ENCODE results near the gene PSMD13.

GRCh38 chr11:230431-230830, 6.3 kb upstream of the PSMD13 start:
- TF ChIP-seq POLR2A (IDR thresholded peaks at IDR 0.05; ENCODE audit: low read depth, low read length) (no peak), TAF1 (IDR thresholded peaks at IDR 0.05; ENCODE audit: borderline replicate concordance, low read depth, low read length) (no peak), POLR2AphosphoS5 (IDR thresholded peaks at IDR 0.05; ENCODE audit: low read depth, low read length) (no peak)

Data from GM12892 (cell line).